GM10266 (cell line): Measurements from ENCODE around the gene SLX4IP.

Experiments used
- DNase-seq: peaks from one replicate; pipeline ENCODE4 v3.0.0; 2012; ENCODE audit errors: extremely low spot score
- TF ChIP-seq, protein P1 (sequence below): IDR thresholded peaks from 2 replicates; pipeline ENCODE4 v1.5.1; 2012; ENCODE audit warnings: mild to moderate bottlenecking, low read depth; ENCODE audit not compliant: control insufficient read depth, insufficient read depth; ENCODE audit errors: missing control alignments

The SLX4IP gene

DNA sequence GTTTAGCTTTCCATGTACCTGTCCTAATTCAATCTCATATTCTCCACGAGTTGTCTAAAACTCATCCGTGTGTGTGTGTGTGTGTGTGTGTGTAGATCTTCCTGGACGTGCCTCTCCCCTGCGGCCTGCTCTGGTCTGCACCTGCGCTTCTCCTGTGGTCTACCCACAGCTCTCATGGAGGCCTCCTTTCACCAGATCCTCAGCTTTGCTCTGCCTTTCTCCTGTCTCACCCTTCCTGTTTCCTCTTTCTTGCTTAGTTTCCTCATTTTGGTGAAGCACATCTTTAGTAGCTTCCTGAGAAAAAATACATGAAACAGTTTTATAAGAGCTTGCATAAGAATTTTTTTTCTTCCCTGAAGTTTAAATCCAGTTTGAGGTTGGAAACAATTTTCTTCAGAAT, 18.1 kb downstream of the SLX4IP start:
- no peak for DNase-seq
- TF ChIP-seq, protein P1, sequence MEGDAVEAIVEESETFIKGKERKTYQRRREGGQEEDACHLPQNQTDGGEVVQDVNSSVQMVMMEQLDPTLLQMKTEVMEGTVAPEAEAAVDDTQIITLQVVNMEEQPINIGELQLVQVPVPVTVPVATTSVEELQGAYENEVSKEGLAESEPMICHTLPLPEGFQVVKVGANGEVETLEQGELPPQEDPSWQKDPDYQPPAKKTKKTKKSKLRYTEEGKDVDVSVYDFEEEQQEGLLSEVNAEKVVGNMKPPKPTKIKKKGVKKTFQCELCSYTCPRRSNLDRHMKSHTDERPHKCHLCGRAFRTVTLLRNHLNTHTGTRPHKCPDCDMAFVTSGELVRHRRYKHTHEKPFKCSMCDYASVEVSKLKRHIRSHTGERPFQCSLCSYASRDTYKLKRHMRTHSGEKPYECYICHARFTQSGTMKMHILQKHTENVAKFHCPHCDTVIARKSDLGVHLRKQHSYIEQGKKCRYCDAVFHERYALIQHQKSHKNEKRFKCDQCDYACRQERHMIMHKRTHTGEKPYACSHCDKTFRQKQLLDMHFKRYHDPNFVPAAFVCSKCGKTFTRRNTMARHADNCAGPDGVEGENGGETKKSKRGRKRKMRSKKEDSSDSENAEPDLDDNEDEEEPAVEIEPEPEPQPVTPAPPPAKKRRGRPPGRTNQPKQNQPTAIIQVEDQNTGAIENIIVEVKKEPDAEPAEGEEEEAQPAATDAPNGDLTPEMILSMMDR: no peak

DNA sequence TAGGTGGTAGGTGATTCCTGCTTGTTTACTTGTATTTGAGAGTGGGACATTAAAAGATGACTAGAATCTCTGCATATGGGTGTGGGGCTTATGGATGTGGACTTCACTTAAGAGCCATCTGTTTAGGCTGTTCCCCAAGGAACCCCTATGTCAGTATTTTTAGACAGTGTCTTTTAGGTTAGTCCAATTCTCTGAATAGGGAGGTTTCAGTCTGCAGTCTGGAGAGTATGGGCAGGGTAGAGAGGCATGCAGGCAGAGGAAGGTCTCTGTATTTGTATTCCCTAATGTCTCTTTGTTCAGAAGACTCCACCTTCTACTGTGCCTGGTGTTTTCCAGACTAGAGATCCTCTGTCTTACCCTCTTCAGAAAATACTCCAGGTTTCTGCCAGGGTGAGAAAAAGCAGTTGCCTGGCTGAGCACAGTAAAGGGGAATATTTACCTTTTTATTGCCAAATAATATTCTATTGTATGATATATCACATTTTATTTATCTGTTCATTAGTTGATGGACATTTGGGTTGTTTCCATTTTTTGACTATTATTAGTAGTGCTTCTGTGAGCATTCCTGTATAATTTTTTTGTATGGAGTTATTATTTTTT, 19.1 kb downstream of the SLX4IP start:
- TF ChIP-seq, protein P1: no peak
- no peak for DNase-seq

DNA sequence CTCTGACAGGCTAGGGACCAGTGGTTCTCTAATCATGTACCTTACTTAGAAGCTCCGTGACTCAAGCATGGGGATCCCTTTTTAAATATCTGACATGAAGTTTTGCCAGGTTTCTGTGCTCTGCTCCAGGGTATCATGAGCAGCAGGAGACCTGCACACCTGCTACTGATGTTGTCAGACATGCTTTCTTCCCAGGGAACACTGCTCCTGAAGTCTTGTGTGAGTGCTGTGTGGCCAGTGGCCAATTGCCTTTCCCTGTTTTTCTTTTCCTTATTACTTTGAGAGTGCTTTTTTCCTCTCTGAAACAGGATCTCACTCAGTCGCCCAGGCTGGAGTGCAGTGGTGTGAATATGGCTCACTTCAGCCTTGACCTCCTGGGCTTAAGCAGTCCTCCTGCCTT, 26.4 kb downstream of the SLX4IP start:
- no peak for DNase-seq
- TF ChIP-seq, protein P1: no peak

DNA sequence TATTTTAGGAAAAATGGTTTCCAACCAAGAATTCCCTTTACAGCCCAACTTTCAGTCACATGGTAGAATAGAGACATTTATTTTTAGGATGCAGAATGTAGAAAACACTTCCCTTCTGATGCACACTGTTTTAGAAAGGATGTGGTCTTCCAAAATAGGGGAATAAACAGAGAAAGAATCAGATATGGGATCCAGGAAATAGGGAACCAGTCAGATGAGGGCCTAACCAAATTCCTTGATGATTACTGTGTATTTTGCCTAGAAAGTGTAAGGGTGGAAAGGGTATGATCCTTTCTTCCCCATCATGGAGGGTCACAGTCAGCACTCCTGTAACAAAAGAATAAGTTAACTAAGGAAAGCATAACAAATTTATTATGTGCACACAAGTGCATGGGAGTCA, 27.4 kb downstream of the SLX4IP start:
- TF ChIP-seq, protein P1: no peak
- no peak for DNase-seq

DNA sequence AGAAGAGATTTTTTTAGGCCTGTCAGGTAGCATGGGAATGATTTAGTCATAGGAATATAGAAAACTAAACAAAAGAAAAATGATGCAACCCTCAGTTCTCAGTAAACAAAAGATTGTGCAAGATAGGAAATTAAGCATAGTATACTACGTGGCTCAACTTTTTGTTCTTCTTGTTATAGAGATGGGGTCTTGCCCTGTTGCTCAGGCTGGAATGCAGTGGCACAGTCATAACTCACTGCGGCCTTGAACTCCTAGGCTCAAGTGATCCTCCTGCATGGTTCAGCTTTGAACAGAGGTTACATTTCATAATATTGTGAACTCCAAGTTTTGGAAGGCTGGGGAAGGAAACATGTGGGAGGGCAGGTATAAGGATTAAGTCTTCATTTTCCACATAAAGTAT, 28.5 kb downstream of the SLX4IP start:
- TF ChIP-seq, protein P1: no peak
- DNase-seq: no peak

DNA sequence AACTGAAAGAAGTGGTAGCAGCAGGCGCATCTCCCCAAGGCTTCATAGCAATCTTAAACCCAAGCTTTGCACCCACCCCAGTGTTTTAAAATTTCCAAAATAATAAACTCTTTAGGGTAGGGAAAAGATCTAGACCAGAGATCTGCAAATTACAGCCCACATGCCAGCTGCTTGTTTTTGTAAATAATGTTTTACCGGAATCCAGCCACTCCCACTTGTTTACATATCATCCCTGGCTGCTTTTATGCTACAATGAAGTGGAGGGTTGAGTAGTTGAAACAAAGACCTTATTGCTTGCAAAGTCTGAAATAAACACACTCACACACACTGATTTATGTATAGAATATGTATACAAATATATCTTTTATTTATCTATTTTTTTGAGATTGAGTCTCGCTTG, 30.0 kb downstream of the SLX4IP start:
- TF ChIP-seq, protein P1: no peak

DNA sequence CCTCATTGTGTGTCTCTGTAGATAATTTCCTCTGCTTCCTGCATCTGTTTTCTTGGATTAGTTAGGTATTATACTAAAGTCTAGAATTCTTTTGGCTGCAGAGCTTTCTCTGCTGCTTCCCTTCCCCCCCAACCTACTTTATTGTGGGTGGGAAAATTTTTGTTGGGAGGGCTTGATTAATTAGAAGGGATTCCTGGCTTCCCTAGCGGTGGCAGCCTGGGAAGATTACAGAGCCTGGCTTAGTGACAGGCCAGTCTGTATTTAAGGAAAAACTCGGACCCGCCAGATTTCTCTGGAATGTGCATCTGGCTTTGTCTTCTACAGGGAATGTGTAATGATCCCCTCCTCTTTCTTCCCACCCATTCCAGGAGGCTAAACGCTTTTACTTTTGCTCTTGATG, 31.2 kb downstream of the SLX4IP start:
- TF ChIP-seq, protein P1: no peak
- DNase-seq: no peak

More for the DNA sequence above, 30.0 kb downstream of the SLX4IP start:
- no peak for DNase-seq
